Muscle of leg (tissue), 11 donors: ENCODE data around the gene EVC. TPM values are rescaled to one million over a fixed set of nuclear protein-coding genes. Genes with fewer than 3 reads are reported as not detected.

ENCODE experiments used
- DNase-seq: peaks from one replicate; pipeline ENCODE4 v3.0.0; 2013
- H3K27ac ChIP-seq: one replicate; pipeline ENCODE4 v1.5.1; 2013; ENCODE audit warnings: mild to moderate bottlenecking, low read length, control low read depth
- H3K27me3 ChIP-seq: one replicate; pipeline ENCODE4 v1.6.1; 2013; ENCODE audit warnings: low read length; ENCODE audit not compliant: control insufficient read depth, insufficient read depth
- H3K36me3 ChIP-seq: one replicate; pipeline ENCODE4 v1.6.1; 2013; ENCODE audit warnings: low read length; ENCODE audit not compliant: control insufficient read depth, insufficient read depth
- H3K4me1 ChIP-seq: one replicate; pipeline ENCODE4 v1.6.1; 2013; ENCODE audit warnings: low read length; ENCODE audit not compliant: control insufficient read depth, insufficient read depth
- H3K4me3 ChIP-seq: one replicate; pipeline ENCODE4 v1.5.1; 2013; ENCODE audit warnings: low read length, control low read depth
- H3K9me3 ChIP-seq: replicated peaks from 2 replicates; pipeline ENCODE4 v1.6.1; 2013; ENCODE audit warnings: low read depth, low read length; ENCODE audit not compliant: control insufficient read depth
- WGBS: methylation state at CpG from one replicate; pipeline ENCODE4 v1.1.5; 2013; ENCODE audit warnings: missing lambda C conversion rate; ENCODE audit not compliant: insufficient coverage; 5-methylcytosine and 5-hydroxymethylcytosine counted together
- polyA plus RNA-seq, 8 donors: library from polyadenylated mRNA; unstranded; fragments of 120-200 nt; gene quantifications; one replicate each; pipeline versions ENCODE4 v1.2.1 to v1.2.3, GENCODE V29; 2013; ENCODE audit warnings: inconsistent platforms in 1 of 8, low replicate concordance in 1 of 8; ENCODE audit not compliant: insufficient read length in 8 of 8, insufficient read depth in 1 of 8
- total RNA-seq: library from RNA; stranded (reverse); fragments of 120-200 nt; gene quantifications from one replicate; pipeline ENCODE4 v1.2.4, GENCODE V29; 2013

Gene EVC
- total and polyA plus RNA-seq, 9 donors: 12.2 to 24.3 (median 18.6) TPM

- Histone ChIP-seq H3K27me3 (no peaks in the 10 kb centered on the region), H3K27ac (no peak overlapping the region), H3K36me3 (peaks cover 47% of the 10 kb centered on the region), H3K9me3 (no peaks in the 10 kb centered on the region), H3K4me1 (peaks cover 2% of the 10 kb centered on the region), H3K4me3 (no peak overlapping the region)
- no peak for DNase-seq
- WGBS: no CpG with 5 or more reads among the region's 5 CpGs
Observed at GRCh38 chr4:5795580-5795979, 84.6 kb downstream of the EVC start.

GRCh38 chr4:5796976-5797375 lies 86.0 kb downstream of the EVC start:
- H3K27ac ChIP-seq: no peak overlapping the region
- H3K9me3 ChIP-seq: no peaks in the 10 kb centered on the region
- H3K36me3 ChIP-seq: peaks cover 59% of the 10 kb centered on the region
- H3K27me3 ChIP-seq: no peaks in the 10 kb centered on the region
- WGBS: 94% methylated on average over 16 of the region's 18 CpGs
- no peak overlapping the region for H3K4me3 ChIP-seq
- DNase-seq: no peak
- H3K4me1 ChIP-seq: peaks cover 2% of the 10 kb centered on the region

- H3K9me3 ChIP-seq: no peaks in the 10 kb centered on the region
- peaks cover 68% of the 10 kb centered on the region for H3K36me3 ChIP-seq
- no peak for DNase-seq
- H3K4me3 ChIP-seq: no peak overlapping the region
- H3K4me1 ChIP-seq: peaks cover 2% of the 10 kb centered on the region
- 93% methylated on average over 5 of the region's 6 CpGs for WGBS
- H3K27ac ChIP-seq: no peak overlapping the region
- no peaks in the 10 kb centered on the region for H3K27me3 ChIP-seq
Observed at GRCh38 chr4:5797866-5798265, 86.9 kb downstream of the EVC start.

GRCh38 chr4:5798462-5798861 lies 87.5 kb downstream of the EVC start:
- no peak overlapping the region for H3K4me3 ChIP-seq
- 49% methylated on average over 11 of the region's 11 CpGs for WGBS
- peaks cover 2% of the 10 kb centered on the region for H3K4me1 ChIP-seq
- H3K9me3 ChIP-seq: no peaks in the 10 kb centered on the region
- H3K27me3 ChIP-seq: no peaks in the 10 kb centered on the region
- no peak overlapping the region for H3K27ac ChIP-seq
- peaks cover 72% of the 10 kb centered on the region for H3K36me3 ChIP-seq
- DNase-seq: peak; percentile 71

- no peak overlapping the region for H3K4me3 ChIP-seq
- no peaks in the 10 kb centered on the region for H3K27me3 ChIP-seq
- H3K27ac ChIP-seq: no peak overlapping the region
- H3K36me3 ChIP-seq: peaks cover 73% of the 10 kb centered on the region
- H3K9me3 ChIP-seq: no peaks in the 10 kb centered on the region
- H3K4me1 ChIP-seq: peaks cover 2% of the 10 kb centered on the region
- 95% methylated on average over 6 of the region's 11 CpGs for WGBS
- DNase-seq: no peak
Observed at GRCh38 chr4:5798946-5799345, 87.9 kb downstream of the EVC start.

- WGBS: 90% methylated on average over 9 of the region's 11 CpGs
- no peak for DNase-seq
- peaks cover 76% of the 10 kb centered on the region for H3K36me3 ChIP-seq
Observed at GRCh38 chr4:5799406-5799805, 88.4 kb downstream of the EVC start.

GRCh38 chr4:5800496-5800895 lies 89.5 kb downstream of the EVC start:
- DNase-seq: no peak
- H3K27me3 ChIP-seq: no peaks in the 10 kb centered on the region
- H3K9me3 ChIP-seq: no peaks in the 10 kb centered on the region
- whole genome bisulfite sequencing: 86% methylated on average over 3 of the region's 10 CpGs
- H3K27ac ChIP-seq: no peak overlapping the region
- no peak overlapping the region for H3K4me3 ChIP-seq
- peaks cover 80% of the 10 kb centered on the region for H3K36me3 ChIP-seq
- peaks cover 2% of the 10 kb centered on the region for H3K4me1 ChIP-seq

More at GRCh38 chr4:5799406-5799805, 88.4 kb downstream of the EVC start:
- H3K4me3 ChIP-seq: no peak overlapping the region
- no peaks in the 10 kb centered on the region for H3K27me3 ChIP-seq
- H3K9me3 ChIP-seq: no peaks in the 10 kb centered on the region
- H3K4me1 ChIP-seq: peaks cover 2% of the 10 kb centered on the region
- no peak overlapping the region for H3K27ac ChIP-seq

GRCh38 chr4:5801696-5802095 lies 90.7 kb downstream of the EVC start:
- Histone ChIP-seq H3K4me3 (no peak overlapping the region), H3K9me3 (no peaks in the 10 kb centered on the region), H3K27ac (no peak overlapping the region), H3K4me1 (peaks cover 2% of the 10 kb centered on the region), H3K27me3 (no peaks in the 10 kb centered on the region), H3K36me3 (peaks cover 79% of the 10 kb centered on the region)
- WGBS: 92% methylated on average over 8 of the region's 13 CpGs
- no peak for DNase-seq

GRCh38 chr4:5802565-5802964 lies 91.6 kb downstream of the EVC start:
- 92% methylated on average over 10 of the region's 12 CpGs for WGBS

GRCh38 chr4:5804656-5805055 lies 93.7 kb downstream of the EVC start:
- WGBS: 84% methylated on average over 11 of the region's 14 CpGs
- Histone ChIP-seq H3K4me1 (no peaks in the 10 kb centered on the region), H3K4me3 (no peak overlapping the region), H3K36me3 (peaks cover 80% of the 10 kb centered on the region), H3K9me3 (no peaks in the 10 kb centered on the region), H3K27me3 (no peaks in the 10 kb centered on the region), H3K27ac (no peak overlapping the region)
- no peak for DNase-seq

More at GRCh38 chr4:5802565-5802964, 91.6 kb downstream of the EVC start:
- H3K36me3 ChIP-seq: peaks cover 77% of the 10 kb centered on the region
- no peak overlapping the region for H3K27ac ChIP-seq
- no peaks in the 10 kb centered on the region for H3K9me3 ChIP-seq
- no peak for DNase-seq
- H3K27me3 ChIP-seq: no peaks in the 10 kb centered on the region
- no peak overlapping the region for H3K4me3 ChIP-seq
- peaks cover 2% of the 10 kb centered on the region for H3K4me1 ChIP-seq

- Histone ChIP-seq H3K27me3 (no peaks in the 10 kb centered on the region), H3K4me3 (no peak overlapping the region), H3K27ac (no peak overlapping the region), H3K9me3 (peaks cover 1% of the 10 kb centered on the region), H3K36me3 (peaks cover 84% of the 10 kb centered on the region), H3K4me1 (no peaks in the 10 kb centered on the region)
- 75% methylated on average over 8 of the region's 11 CpGs for WGBS
- no peak for DNase-seq
Observed at GRCh38 chr4:5805270-5805669, 94.3 kb downstream of the EVC start.
